Lower lobe of right lung (tissue), 2 donors: ENCODE measurements around the gene GMDS. TPM values are rescaled to one million over a fixed set of nuclear protein-coding genes. Genes with fewer than 3 reads are reported as not detected.
A peak's percentile ranks its signal among the peaks of the same experiment; 100 is the strongest.

Experiments used
- ATAC-seq, 2 donors: fragments of 200-7000 bp; cut with Tn5 transposase; one replicate each; pipeline ENCODE4 v1.9.1; 2020 to 2022; ENCODE audit warnings: mild to moderate bottlenecking in 2 of 2, moderate library complexity in 2 of 2
- DNase-seq: peaks from one replicate; pipeline ENCODE4 v3.0.0-alpha.2; 2020
- H3K27ac ChIP-seq: fragments of 200-600 bp; one replicate; pipeline ENCODE4 v1.8.0; 2022
- H3K27me3 ChIP-seq: fragments of 200-600 bp; one replicate; pipeline ENCODE4 v1.8.0; 2022; ENCODE audit warnings: low read depth
- H3K36me3 ChIP-seq: fragments of 200-600 bp; one replicate; pipeline ENCODE4 v1.8.0; 2022; ENCODE audit warnings: mild to moderate bottlenecking
- H3K4me1 ChIP-seq: fragments of 200-600 bp; one replicate; pipeline ENCODE4 v1.8.0; 2022
- H3K4me3 ChIP-seq: fragments of 200-600 bp; one replicate; pipeline ENCODE4 v1.8.0; 2022; ENCODE audit warnings: mild to moderate bottlenecking
- H3K9me3 ChIP-seq: fragments of 200-600 bp; one replicate; pipeline ENCODE4 v1.8.0; 2022
- CTCF ChIP-seq: fragments of 200-600 bp; IDR thresholded peaks from one replicate; pipeline ENCODE4 v1.8.0; 2022; ENCODE audit warnings: antibody characterized with exemption, mild to moderate bottlenecking
- intact Hi-C: fragments of 100-400 bp; cut with DNase I; formaldehyde crosslinking; loops from one replicate; pipeline ENCODE4 v1.11.0; 2022
- total RNA-seq: library from RNA; stranded (reverse); fragmentation: NEBNext Ultra II Directional; extraction: Animal tissue kit (Norgen Biotek cat#: 25700); gene quantifications from one replicate; pipeline ENCODE4 v1.2.1, GENCODE V29; 2021
- donor health status: DM: no; HTN: yes; CAD: no; lungs with severe emphysema.

Gene GMDS
- total RNA-seq, 1 donor from 2014 or later: 12.7 TPM

- intact Hi-C loops: no loop called here
- Histone ChIP-seq H3K27ac (no peak overlapping the region), H3K4me1 (peaks cover 21% of the 10 kb centered on the region), H3K36me3 (no peaks in the 10 kb centered on the region), H3K4me3 (no peak overlapping the region), H3K9me3 (no peaks in the 10 kb centered on the region), H3K27me3 (no peaks in the 10 kb centered on the region)
- DNase-seq: no peak
- ATAC-seq: no peak
- TF ChIP-seq CTCF: no peak
Observed at GRCh38 chr6:2224847-2225382, 20.5 kb downstream of the GMDS start.

GRCh38 chr6:2222275-2222842 lies 23.0 kb downstream of the GMDS start:
- peak overlapping the region; percentile 56 for H3K4me3 ChIP-seq
- peak; percentile 85 to 86 for ATAC-seq
- no peaks in the 10 kb centered on the region for H3K36me3 ChIP-seq
- peak overlapping the region; percentile 64 for H3K27ac ChIP-seq
- H3K9me3 ChIP-seq: no peaks in the 10 kb centered on the region
- H3K27me3 ChIP-seq: no peaks in the 10 kb centered on the region
- intact Hi-C loops: no loop called here
- TF ChIP-seq CTCF: no peak
- no peak for DNase-seq
- H3K4me1 ChIP-seq: peaks cover 21% of the 10 kb centered on the region

- Histone ChIP-seq H3K27ac (peak overlapping the region; percentile 64), H3K9me3 (no peaks in the 10 kb centered on the region), H3K4me3 (peak overlapping the region; percentile 56), H3K36me3 (no peaks in the 10 kb centered on the region), H3K4me1 (peaks cover 21% of the 10 kb centered on the region), H3K27me3 (no peaks in the 10 kb centered on the region)
- ATAC-seq: peak in 1 of 2 donors; percentile 70
- DNase-seq: no peak
- TF ChIP-seq CTCF: no peak
- intact Hi-C loops: no loop called here
Observed at GRCh38 chr6:2221726-2222274, 23.6 kb downstream of the GMDS start.

GRCh38 chr6:2220154-2220553 lies 25.3 kb downstream of the GMDS start:
- intact Hi-C loops: no loop called here
- Histone ChIP-seq H3K4me3 (no peak overlapping the region), H3K36me3 (no peaks in the 10 kb centered on the region), H3K27ac (no peak overlapping the region), H3K9me3 (no peaks in the 10 kb centered on the region), H3K27me3 (no peaks in the 10 kb centered on the region), H3K4me1 (peaks cover 17% of the 10 kb centered on the region)
- no peak for TF ChIP-seq CTCF
- DNase-seq (no peak), ATAC-seq (no peak)

- Histone ChIP-seq H3K9me3 (no peaks in the 10 kb centered on the region), H3K4me1 (peaks cover 16% of the 10 kb centered on the region), H3K27ac (no peak overlapping the region), H3K36me3 (no peaks in the 10 kb centered on the region), H3K27me3 (no peaks in the 10 kb centered on the region), H3K4me3 (no peak overlapping the region)
- no peak for TF ChIP-seq CTCF
- intact Hi-C loops: no loop called here
- DNase-seq (no peak), ATAC-seq (no peak)
Observed at GRCh38 chr6:2218866-2219265, 26.5 kb downstream of the GMDS start.
